ENCODE data around the gene LHFPL3.

GRCh38 chr7:104395162-104395561 is 66.8 kb downstream of the LHFPL3 start:
- TF ChIP-seq ARNT (IDR thresholded peaks at IDR 0.05) = no peak
- no peak for TF ChIP-seq FOXM1 (IDR thresholded peaks at IDR 0.05; ENCODE audit: borderline replicate concordance)

All from HEK293T (cell line).